ENCODE data around the gene SRPK2. TPM values are rescaled to one million over a fixed set of nuclear protein-coding genes. Genes with fewer than 3 reads are reported as not detected.

The SRPK2 gene
- total RNA-seq, 1 experiment from 2014 or later = 54.4 TPM

DNA sequence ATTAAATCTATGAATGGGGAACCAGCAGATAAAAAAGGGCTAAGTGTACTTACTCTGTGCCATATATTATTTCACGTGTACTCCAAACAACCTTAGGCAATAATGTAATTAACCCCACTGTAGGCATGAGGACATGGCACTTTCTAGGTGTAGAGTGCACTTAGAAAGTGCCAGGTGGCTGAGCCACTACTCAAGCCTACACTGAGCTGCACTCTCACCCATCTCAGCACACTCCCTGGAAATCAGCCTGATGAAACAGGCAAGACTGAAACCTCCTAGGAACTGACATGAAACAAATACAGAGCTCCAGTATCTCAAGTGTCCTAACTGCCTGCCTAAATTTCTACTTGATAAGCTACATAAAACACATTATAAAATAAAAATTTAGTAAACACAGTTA is 227.4 kb downstream of the SRPK2 start:
- ChIA-PET CTCF (interaction anchor here (0.6 to 0.9 kb wide), 2 partner anchors 227 to 371 kb away, joined by 3 to 4 read pairs; partner anchors contain the start of gene SRPK2), POLR2A (no interaction called here)
- intact Hi-C loops (cut with micrococcal nuclease) = no loop called here
- DNase-seq (ENCODE audit: unreplicated experiment) = no peak
- H3K4me1 Mint-ChIP-seq (ENCODE audit: insufficient read depth, unreplicated experiment) = peaks cover 8% of the 10 kb centered on the region
- TF ChIP-seq, protein P1, sequence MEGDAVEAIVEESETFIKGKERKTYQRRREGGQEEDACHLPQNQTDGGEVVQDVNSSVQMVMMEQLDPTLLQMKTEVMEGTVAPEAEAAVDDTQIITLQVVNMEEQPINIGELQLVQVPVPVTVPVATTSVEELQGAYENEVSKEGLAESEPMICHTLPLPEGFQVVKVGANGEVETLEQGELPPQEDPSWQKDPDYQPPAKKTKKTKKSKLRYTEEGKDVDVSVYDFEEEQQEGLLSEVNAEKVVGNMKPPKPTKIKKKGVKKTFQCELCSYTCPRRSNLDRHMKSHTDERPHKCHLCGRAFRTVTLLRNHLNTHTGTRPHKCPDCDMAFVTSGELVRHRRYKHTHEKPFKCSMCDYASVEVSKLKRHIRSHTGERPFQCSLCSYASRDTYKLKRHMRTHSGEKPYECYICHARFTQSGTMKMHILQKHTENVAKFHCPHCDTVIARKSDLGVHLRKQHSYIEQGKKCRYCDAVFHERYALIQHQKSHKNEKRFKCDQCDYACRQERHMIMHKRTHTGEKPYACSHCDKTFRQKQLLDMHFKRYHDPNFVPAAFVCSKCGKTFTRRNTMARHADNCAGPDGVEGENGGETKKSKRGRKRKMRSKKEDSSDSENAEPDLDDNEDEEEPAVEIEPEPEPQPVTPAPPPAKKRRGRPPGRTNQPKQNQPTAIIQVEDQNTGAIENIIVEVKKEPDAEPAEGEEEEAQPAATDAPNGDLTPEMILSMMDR (IDR thresholded peaks at IDR 0.05; ENCODE audit: unreplicated experiment) = no peak
- no peak overlapping the region for H3K27ac Mint-ChIP-seq (ENCODE audit: low read depth, unreplicated experiment)
- peaks cover 52% of the 10 kb centered on the region for H3K36me3 Mint-ChIP-seq (ENCODE audit: insufficient read depth, unreplicated experiment)
- no TSS peak for BruUV-seq (replicated peaks)
- H3K9me3 Mint-ChIP-seq (ENCODE audit: unreplicated experiment) = no peaks in the 10 kb centered on the region
- H3K4me3 Mint-ChIP-seq (ENCODE audit: unreplicated experiment) = no peak overlapping the region
- H3K27me3 Mint-ChIP-seq (ENCODE audit: insufficient read depth, unreplicated experiment) = no peaks in the 10 kb centered on the region

DNA sequence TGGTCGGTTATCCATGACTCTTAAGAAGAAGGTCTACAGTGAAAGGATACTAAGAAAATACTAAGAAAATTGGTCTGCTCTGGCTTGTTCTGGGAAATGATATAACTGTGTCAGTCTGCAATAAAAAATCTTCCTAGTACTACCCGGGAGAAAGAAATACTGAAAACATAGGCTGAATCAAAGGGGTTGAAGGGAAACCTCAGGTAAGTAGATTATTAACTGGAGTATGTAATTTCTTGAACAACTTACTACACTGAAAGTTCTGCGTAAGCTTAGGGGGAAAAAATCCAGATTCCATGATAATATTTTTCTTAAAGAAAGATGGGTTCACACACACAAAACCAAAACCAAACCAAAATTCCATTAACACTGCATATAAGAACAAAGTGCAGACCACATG is 231.4 kb downstream of the SRPK2 start:
- DNase-seq (ENCODE audit: unreplicated experiment) = no peak
- TF ChIP-seq, protein P1 (IDR thresholded peaks at IDR 0.05; ENCODE audit: unreplicated experiment) = no peak
- no TSS peak for BruUV-seq (replicated peaks)
- Mint-ChIP-seq H3K36me3 (ENCODE audit: insufficient read depth, unreplicated experiment) (peaks cover 30% of the 10 kb centered on the region), H3K27ac (ENCODE audit: low read depth, unreplicated experiment) (peak overlapping the region; percentile 68), H3K4me1 (ENCODE audit: insufficient read depth, unreplicated experiment) (peaks cover 8% of the 10 kb centered on the region), H3K4me3 (ENCODE audit: unreplicated experiment) (no peak overlapping the region), H3K27me3 (ENCODE audit: insufficient read depth, unreplicated experiment) (no peaks in the 10 kb centered on the region), H3K9me3 (ENCODE audit: unreplicated experiment) (no peaks in the 10 kb centered on the region)
- CTCF ChIA-PET = interaction anchor here (0.6 to 1.2 kb wide), 4 partner anchors 26 to 95 kb away, joined by 3 read pairs; no protein-coding TSS in a partner anchor
- intact Hi-C loops (cut with micrococcal nuclease) = no loop called here
- POLR2A ChIA-PET = interaction anchor here (0.7 to 1.9 kb wide), 3 partner anchors 61 to 185 kb away, joined by 3 to 6 read pairs (median 4); no protein-coding TSS in a partner anchor

DNA sequence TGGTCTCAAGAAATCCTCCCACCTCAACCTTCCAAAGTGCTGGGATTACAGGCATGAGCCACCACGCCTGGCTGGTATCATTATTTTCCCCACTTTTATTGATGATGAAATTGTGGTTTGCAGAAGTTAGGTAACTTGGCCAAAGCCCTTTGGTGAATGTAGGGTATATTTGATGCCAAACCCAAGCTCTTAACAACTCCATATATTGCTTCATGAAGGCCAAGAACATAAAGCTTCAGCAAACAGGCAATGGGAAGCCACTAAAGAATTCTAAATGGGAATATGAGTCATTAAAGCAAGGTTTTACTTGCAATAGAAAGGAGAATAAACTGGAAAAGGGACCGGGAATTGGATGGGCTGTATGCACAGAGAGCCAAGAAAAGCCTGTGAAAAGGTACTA is 232.0 kb downstream of the SRPK2 start:
- Mint-ChIP-seq H3K27me3 (ENCODE audit: insufficient read depth, unreplicated experiment) (no peaks in the 10 kb centered on the region), H3K9me3 (ENCODE audit: unreplicated experiment) (no peaks in the 10 kb centered on the region), H3K27ac (ENCODE audit: low read depth, unreplicated experiment) (no peak overlapping the region), H3K36me3 (ENCODE audit: insufficient read depth, unreplicated experiment) (peaks cover 26% of the 10 kb centered on the region), H3K4me3 (ENCODE audit: unreplicated experiment) (no peak overlapping the region), H3K4me1 (ENCODE audit: insufficient read depth, unreplicated experiment) (peaks cover 8% of the 10 kb centered on the region)
- peak; percentile 76 for DNase-seq (ENCODE audit: unreplicated experiment)
- intact Hi-C loops (cut with micrococcal nuclease) = no loop called here
- POLR2A ChIA-PET = interaction anchor here (1.0 to 1.9 kb wide), 2 partner anchors 61 to 112 kb away, joined by 4 to 6 read pairs; no protein-coding TSS in a partner anchor
- TF ChIP-seq, protein P1 (IDR thresholded peaks at IDR 0.05; ENCODE audit: unreplicated experiment) = no peak
- no TSS peak for BruUV-seq (replicated peaks)
- CTCF ChIA-PET = interaction anchor here (0.6 kb wide), 1 partner anchor 114 kb away, joined by 3 read pairs; no protein-coding TSS in a partner anchor

DNA sequence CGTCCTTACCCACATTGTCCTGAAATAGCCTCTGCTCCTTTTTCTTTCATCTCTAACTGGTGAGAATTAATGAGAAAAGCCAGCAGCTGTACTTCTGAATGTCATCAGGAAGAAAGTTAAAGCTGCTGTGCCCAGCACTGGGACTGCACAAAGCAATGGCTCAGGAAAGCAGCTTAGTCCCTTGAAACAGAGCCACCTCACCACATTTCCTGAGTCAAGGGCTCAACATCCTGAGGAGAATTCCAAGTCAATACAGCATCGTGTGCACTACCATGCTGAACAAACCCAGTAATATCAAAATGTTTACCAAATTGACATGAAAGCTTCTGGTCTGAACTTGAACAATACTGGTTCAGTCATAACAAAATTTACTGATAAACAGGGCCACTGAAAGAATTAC is 234.6 kb downstream of the SRPK2 start:
- Mint-ChIP-seq H3K27me3 (ENCODE audit: insufficient read depth, unreplicated experiment) (no peaks in the 10 kb centered on the region), H3K9me3 (ENCODE audit: unreplicated experiment) (no peaks in the 10 kb centered on the region), H3K4me3 (ENCODE audit: unreplicated experiment) (no peak overlapping the region), H3K36me3 (ENCODE audit: insufficient read depth, unreplicated experiment) (peaks cover 20% of the 10 kb centered on the region), H3K27ac (ENCODE audit: low read depth, unreplicated experiment) (no peak overlapping the region), H3K4me1 (ENCODE audit: insufficient read depth, unreplicated experiment) (peaks cover 14% of the 10 kb centered on the region)
- BruUV-seq (replicated peaks) = no TSS peak
- ChIA-PET CTCF (interaction anchor here (0.6 to 2.0 kb wide), 8 partner anchors 9 to 275 kb away, joined by 3 to 7 read pairs (median 4); no protein-coding TSS in a partner anchor), POLR2A (interaction anchor here (0.8 kb wide), 1 partner anchor 31 kb away, joined by 3 read pairs; no protein-coding TSS in a partner anchor)
- DNase-seq (ENCODE audit: unreplicated experiment) = no peak
- TF ChIP-seq, protein P1 (IDR thresholded peaks at IDR 0.05; ENCODE audit: unreplicated experiment) = no peak
- intact Hi-C loops (cut with micrococcal nuclease) = loop anchor here (5.0 kb wide), 1 partner anchor 113 kb away; no protein-coding TSS in a partner anchor

Data from MCF 10A (cell line).